HEK293 (cell line): ENCODE measurements around the gene SRL.

ENCODE experiments used
- AEBP2 ChIP-seq: fragments of 450-650 bp; formaldehyde crosslinking; IDR thresholded peaks from 2 replicates; pipeline ENCODE4 v1.5.1; 2016; ENCODE audit warnings: missing biosample characterization, missing genetic modification characterization, borderline replicate concordance
- KLF17 ChIP-seq: fragments of 450-650 bp; formaldehyde crosslinking; IDR thresholded peaks from 2 replicates; pipeline ENCODE4 v1.5.1; 2016; ENCODE audit warnings: missing biosample characterization, missing genetic modification characterization
- MEIS1 ChIP-seq: sonication (generic); formaldehyde crosslinking; IDR thresholded peaks from 2 replicates; pipeline ENCODE4 v1.8.1; 2022; ENCODE audit warnings: missing genetic modification reagents, mild to moderate bottlenecking, borderline replicate concordance
- RBAK ChIP-seq: fragments of 450-650 bp; formaldehyde crosslinking; IDR thresholded peaks from 2 replicates; pipeline ENCODE4 v1.5.1; 2016; ENCODE audit warnings: missing biosample characterization, missing genetic modification characterization
- SETDB1 ChIP-seq: IDR thresholded peaks from one replicate; pipeline ENCODE4 v1.6.1; 2017; ENCODE audit warnings: mild to moderate bottlenecking, low read length, moderate library complexity, mixed read lengths; ENCODE audit not compliant: insufficient read length
- TCF7L2 ChIP-seq: IDR thresholded peaks from 2 replicates; pipeline ENCODE4 v1.6.1; 2011; ENCODE audit warnings: low read depth, mild to moderate bottlenecking, inconsistent platforms, low read length, moderate library complexity, borderline replicate concordance
- TSHZ1 ChIP-seq: fragments of 450-650 bp; formaldehyde crosslinking; IDR thresholded peaks from 2 replicates; pipeline ENCODE4 v1.5.1; 2016; ENCODE audit warnings: missing biosample characterization, missing genetic modification characterization, borderline replicate concordance
- YY2 ChIP-seq: fragments of 450-650 bp; formaldehyde crosslinking; IDR thresholded peaks from 2 replicates; pipeline ENCODE4 v1.5.1; 2016; ENCODE audit warnings: missing biosample characterization, missing genetic modification characterization
- ZBTB1 ChIP-seq: fragments of 450-650 bp; formaldehyde crosslinking; IDR thresholded peaks from 2 replicates; pipeline ENCODE4 v1.5.1; 2016; ENCODE audit warnings: missing biosample characterization, missing genetic modification characterization
- ZNF140 ChIP-seq: fragments of 450-650 bp; formaldehyde crosslinking; IDR thresholded peaks from 2 replicates; pipeline ENCODE4 v1.5.1; 2016; ENCODE audit warnings: missing biosample characterization, missing genetic modification characterization
- ZNF146 ChIP-seq: fragments of 450-650 bp; formaldehyde crosslinking; IDR thresholded peaks from 2 replicates; pipeline ENCODE4 v1.5.1; 2016; ENCODE audit warnings: missing biosample characterization, missing genetic modification characterization
- ZNF18 ChIP-seq: fragments of 450-650 bp; formaldehyde crosslinking; IDR thresholded peaks from 2 replicates; pipeline ENCODE4 v1.5.1; 2016; ENCODE audit warnings: missing biosample characterization, missing genetic modification characterization
- ZNF202 ChIP-seq: fragments of 450-650 bp; formaldehyde crosslinking; IDR thresholded peaks from 2 replicates; pipeline ENCODE4 v1.5.1; 2016; ENCODE audit warnings: missing biosample characterization, missing genetic modification characterization, borderline replicate concordance
- ZNF280D ChIP-seq: fragments of 450-650 bp; formaldehyde crosslinking; IDR thresholded peaks from 2 replicates; pipeline ENCODE4 v1.5.1; 2016; ENCODE audit warnings: missing biosample characterization, missing genetic modification characterization
- ZNF292 ChIP-seq: fragments of 450-650 bp; formaldehyde crosslinking; IDR thresholded peaks from 2 replicates; pipeline ENCODE4 v1.5.1; 2016; ENCODE audit warnings: low read depth, missing biosample characterization, missing genetic modification characterization, borderline replicate concordance
- ZNF404 ChIP-seq: fragments of 450-650 bp; formaldehyde crosslinking; IDR thresholded peaks from 2 replicates; pipeline ENCODE4 v1.5.1; 2017; ENCODE audit warnings: missing biosample characterization, missing genetic modification characterization
- ZNF426 ChIP-seq: fragments of 450-650 bp; formaldehyde crosslinking; IDR thresholded peaks from 2 replicates; pipeline ENCODE4 v1.5.1; 2017; ENCODE audit warnings: missing biosample characterization, missing genetic modification characterization, mild to moderate bottlenecking, inconsistent platforms, moderate library complexity
- ZNF530 ChIP-seq: fragments of 450-650 bp; formaldehyde crosslinking; IDR thresholded peaks from 2 replicates; pipeline ENCODE4 v1.5.1; 2016; ENCODE audit warnings: low read depth, missing biosample characterization, missing genetic modification characterization
- ZNF560 ChIP-seq: fragments of 450-650 bp; formaldehyde crosslinking; IDR thresholded peaks from 2 replicates; pipeline ENCODE4 v1.5.1; 2017; ENCODE audit warnings: missing biosample characterization, missing genetic modification characterization, borderline replicate concordance
- ZNF596 ChIP-seq: fragments of 450-650 bp; IDR thresholded peaks from 2 replicates; pipeline ENCODE4 v1.5.0; 2018; ENCODE audit warnings: missing biosample characterization, mild to moderate bottlenecking, missing genetic modification characterization, moderate library complexity
- ZNF639 ChIP-seq: fragments of 450-650 bp; formaldehyde crosslinking; IDR thresholded peaks from 2 replicates; pipeline ENCODE4 v1.5.1; 2016; ENCODE audit warnings: missing biosample characterization, missing genetic modification characterization
- ZNF664 ChIP-seq: fragments of 450-650 bp; formaldehyde crosslinking; IDR thresholded peaks from 2 replicates; pipeline ENCODE4 v1.5.1; 2016; ENCODE audit warnings: missing biosample characterization, missing genetic modification characterization
- ZNF768 ChIP-seq: fragments of 450-650 bp; formaldehyde crosslinking; IDR thresholded peaks from 2 replicates; pipeline ENCODE4 v1.5.1; 2018; ENCODE audit warnings: missing biosample characterization, mild to moderate bottlenecking, missing genetic modification characterization
- ZSCAN18 ChIP-seq: fragments of 450-650 bp; formaldehyde crosslinking; IDR thresholded peaks from 2 replicates; pipeline ENCODE4 v1.5.1; 2016; ENCODE audit warnings: missing biosample characterization, missing genetic modification characterization

The SRL gene

GRCh38 chr16:4271176-4272113 lies 29.6 kb upstream of the SRL start (continued):
- TF ChIP-seq ZNF280D (tag by site-specific recombination): no peak
- TF ChIP-seq ZNF426 (tag by site-specific recombination): no peak
- peak; percentile 66 for TF ChIP-seq ZNF639 (tag by site-specific recombination)
- TF ChIP-seq YY2 (tag by site-specific recombination): peak; percentile 26
- no peak for TF ChIP-seq ZNF530 (tag by site-specific recombination)
- TF ChIP-seq SETDB1: no peak
- no peak; the same call in 1 of the 2 replicates for TF ChIP-seq ZBTB1 (tag by site-specific recombination)
- no peak for TF ChIP-seq ZNF768 (tag by site-specific recombination)
- TF ChIP-seq ZNF292 (tag by site-specific recombination): no peak
- TF ChIP-seq ZNF596 (tag by site-specific recombination): 0 out of 2 replicates have a peak, but pooled peaks have one; percentile 28
- TF ChIP-seq ZNF146 (tag by site-specific recombination): 0 out of 2 replicates have a peak, but pooled peaks have one; percentile 2
- TF ChIP-seq ZNF202 (tag by site-specific recombination): no peak
- no peak; the same call in 1 of the 2 replicates for TF ChIP-seq TSHZ1 (tag by site-specific recombination)
- TF ChIP-seq ZNF664 (tag by site-specific recombination): no peak
- TF ChIP-seq MEIS1 (CRISPR knock-in tag): no peak
- no peak for TF ChIP-seq ZNF404
- no peak for TF ChIP-seq RBAK (tag by site-specific recombination)
- peak; percentile 32; the same call in 1 of the 2 replicates for TF ChIP-seq ZNF18 (tag by site-specific recombination)
- peak; percentile 88 for TF ChIP-seq KLF17 (tag by site-specific recombination)
- TF ChIP-seq ZNF140: no peak
- no peak for TF ChIP-seq ZNF560 (tag by site-specific recombination)
- TF ChIP-seq ZSCAN18 (tag by site-specific recombination): 0 out of 2 replicates have a peak, but pooled peaks have one; percentile 46
- no peak for TF ChIP-seq TCF7L2
- TF ChIP-seq AEBP2 (tag by site-specific recombination): no peak
